Vagina (tissue), 2 donors: Measurements from ENCODE around the gene ERMAP. TPM values are rescaled to one million over a fixed set of nuclear protein-coding genes. Genes with fewer than 3 reads are reported as not detected.

Experiments
- DNase-seq, 2 donors: peaks; one replicate each; pipeline ENCODE4 v3.0.0-alpha.2; 2017; ENCODE audit errors: extremely low spot score in 2 of 2
- H3K27ac ChIP-seq: fragments of 200-600 bp; sonication (generic); one replicate; pipeline ENCODE4 v1.5.1; 2019
- H3K27me3 ChIP-seq: fragments of 200-600 bp; sonication (generic); one replicate; pipeline ENCODE4 v1.5.1; 2019
- H3K36me3 ChIP-seq, 2 donors: fragments of 200-600 bp; sonication (generic); one replicate each; pipeline ENCODE4 v1.5.1; 2017 to 2019
- H3K4me1 ChIP-seq: fragments of 200-600 bp; sonication (generic); one replicate; pipeline ENCODE4 v1.5.1; 2019
- H3K4me3 ChIP-seq, 2 donors: fragments of 200-600 bp; sonication (generic); 1 replicate in 1 of 2; 2 replicates in 1 of 2; pipeline ENCODE4 v1.5.1; 2016 to 2019
- H3K9me3 ChIP-seq: fragments of 200-600 bp; sonication (generic); one replicate; pipeline ENCODE4 v1.5.1; 2019
- CTCF ChIP-seq, 3 experiments: fragments of 450-650 bp in 2 of 3; fragments of 200-600 bp in 1 of 3; sonication (generic) in 1 of 3; IDR thresholded peaks; one replicate each; pipeline ENCODE4 v1.5.1; 2017 to 2019; ENCODE audit warnings: antibody characterized with exemption in 3 of 3, mild to moderate bottlenecking in 2 of 3, moderate library complexity in 2 of 3
- POLR2A ChIP-seq, 2 donors: fragments of 450-650 bp; IDR thresholded peaks; one replicate each; pipeline ENCODE4 v1.6.1; 2017; ENCODE audit warnings: antibody characterized with exemption in 2 of 2, mild to moderate bottlenecking in 2 of 2, moderate library complexity in 2 of 2
- POLR2AphosphoS5 ChIP-seq, 2 donors: sonication (generic); formaldehyde crosslinking; IDR thresholded peaks; one replicate each; pipeline ENCODE4 v1.9.0; 2017; ENCODE audit warnings: antibody characterized with exemption in 2 of 2, mild to moderate bottlenecking in 2 of 2, low read depth in 1 of 2; ENCODE audit not compliant: insufficient read depth in 1 of 2
- intact Hi-C: fragments of 100-400 bp; cut with DNase I; formaldehyde crosslinking; loops from one replicate; pipeline ENCODE4 v1.15.1; 2023
- total RNA-seq: library from RNA; depleted of rRNA; stranded (reverse); fragments of >200 nt; gene quantifications from one replicate; pipeline ENCODE4 v1.2.3, GENCODE V29; 2016

The ERMAP gene
- total RNA-seq, 1 donor from 2014 or later, result 9.3 TPM

- intact Hi-C loops, result no loop called here
- TF ChIP-seq POLR2AphosphoS5 (IDR thresholded peaks at IDR 0.05; ENCODE audit: insufficient read depth in 1 of 2, low read depth in 1 of 2) (no peak), CTCF (IDR thresholded peaks at IDR 0.05) (no peak), POLR2A (IDR thresholded peaks at IDR 0.05) (no peak)
- Histone ChIP-seq H3K36me3 (no peaks in the 10 kb centered on the region), H3K9me3 (no peaks in the 10 kb centered on the region), H3K4me3 (no peak overlapping the region), H3K27ac (no peak overlapping the region), H3K27me3 (no peaks in the 10 kb centered on the region), H3K4me1 (no peaks in the 10 kb centered on the region)
- no peak for DNase-seq
Observed at GRCh38 chr1:42886800-42887199, 69.9 kb downstream of the ERMAP start.

- intact Hi-C loops, result no loop called here
- no peak for DNase-seq
- Histone ChIP-seq H3K36me3 (no peaks in the 10 kb centered on the region), H3K4me3 (no peak overlapping the region), H3K27me3 (no peaks in the 10 kb centered on the region), H3K4me1 (no peaks in the 10 kb centered on the region), H3K9me3 (no peaks in the 10 kb centered on the region), H3K27ac (no peak overlapping the region)
- TF ChIP-seq CTCF (IDR thresholded peaks at IDR 0.05), result no peak
- no peak for TF ChIP-seq POLR2A (IDR thresholded peaks at IDR 0.05)
- no peak for TF ChIP-seq POLR2AphosphoS5 (IDR thresholded peaks at IDR 0.05; ENCODE audit: insufficient read depth in 1 of 2, low read depth in 1 of 2)
Observed at GRCh38 chr1:42887366-42887765, 70.4 kb downstream of the ERMAP start.

GRCh38 chr1:42888013-42888633 lies 71.2 kb downstream of the ERMAP start:
- Histone ChIP-seq H3K36me3 (no peaks in the 10 kb centered on the region), H3K27ac (no peak overlapping the region), H3K27me3 (no peaks in the 10 kb centered on the region), H3K4me1 (no peaks in the 10 kb centered on the region), H3K4me3 (no peak overlapping the region), H3K9me3 (no peaks in the 10 kb centered on the region)
- no peak for TF ChIP-seq POLR2AphosphoS5 (IDR thresholded peaks at IDR 0.05; ENCODE audit: insufficient read depth in 1 of 2, low read depth in 1 of 2)
- no peak for TF ChIP-seq POLR2A (IDR thresholded peaks at IDR 0.05)
- no peak for TF ChIP-seq CTCF (IDR thresholded peaks at IDR 0.05)
- intact Hi-C loops, result no loop called here
- DNase-seq, result no peak

GRCh38 chr1:42889264-42889663 lies 72.3 kb downstream of the ERMAP start:
- Histone ChIP-seq H3K4me1 (no peaks in the 10 kb centered on the region), H3K27me3 (no peaks in the 10 kb centered on the region), H3K9me3 (no peaks in the 10 kb centered on the region), H3K4me3 (no peak overlapping the region), H3K36me3 (no peaks in the 10 kb centered on the region), H3K27ac (no peak overlapping the region)
- TF ChIP-seq POLR2A (IDR thresholded peaks at IDR 0.05) (no peak), CTCF (IDR thresholded peaks at IDR 0.05) (no peak), POLR2AphosphoS5 (IDR thresholded peaks at IDR 0.05; ENCODE audit: insufficient read depth in 1 of 2, low read depth in 1 of 2) (no peak)
- intact Hi-C loops, result no loop called here
- no peak for DNase-seq

- Histone ChIP-seq H3K27me3 (no peaks in the 10 kb centered on the region), H3K36me3 (no peaks in the 10 kb centered on the region), H3K27ac (no peak overlapping the region), H3K4me3 (no peak overlapping the region), H3K9me3 (no peaks in the 10 kb centered on the region), H3K4me1 (no peaks in the 10 kb centered on the region)
- intact Hi-C loops, result no loop called here
- TF ChIP-seq POLR2A (IDR thresholded peaks at IDR 0.05) (no peak), POLR2AphosphoS5 (IDR thresholded peaks at IDR 0.05; ENCODE audit: insufficient read depth in 1 of 2, low read depth in 1 of 2) (no peak), CTCF (IDR thresholded peaks at IDR 0.05) (no peak)
- no peak for DNase-seq
Observed at GRCh38 chr1:42891465-42892138, 74.7 kb downstream of the ERMAP start.
